Measurements from ENCODE around the gene MB21D2.

DNA sequence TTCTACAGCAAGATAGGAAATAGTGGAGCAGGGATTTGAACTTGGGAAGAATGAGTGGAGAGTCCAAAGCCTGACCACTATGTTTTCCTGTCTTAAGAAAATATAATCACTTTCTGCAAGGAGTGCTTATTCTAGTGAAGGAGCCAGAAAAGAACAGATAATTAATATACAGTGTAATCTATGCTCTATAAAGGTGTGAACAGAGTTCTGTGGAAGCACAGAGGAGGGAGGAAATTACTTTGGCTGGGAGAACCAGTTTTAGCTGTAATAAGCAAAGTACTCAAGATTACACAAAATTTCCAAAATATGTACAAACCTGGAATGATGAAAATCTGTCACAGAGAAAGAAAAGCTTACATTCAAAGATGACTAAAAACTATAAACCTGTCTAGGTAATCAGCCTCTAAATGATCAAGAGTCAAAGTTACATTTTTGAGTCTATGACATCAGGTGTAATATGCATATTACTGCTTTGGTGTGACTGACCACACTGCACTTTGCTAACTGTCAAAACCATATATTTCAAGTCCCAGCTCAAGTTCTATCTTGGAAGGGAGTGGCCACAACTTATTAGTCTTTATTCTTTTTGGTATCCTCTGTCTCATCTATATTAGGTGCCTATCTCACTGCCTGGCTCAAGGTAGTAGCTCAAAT is 40.7 kb upstream of the MB21D2 start:
- TF ChIP-seq, protein P1, sequence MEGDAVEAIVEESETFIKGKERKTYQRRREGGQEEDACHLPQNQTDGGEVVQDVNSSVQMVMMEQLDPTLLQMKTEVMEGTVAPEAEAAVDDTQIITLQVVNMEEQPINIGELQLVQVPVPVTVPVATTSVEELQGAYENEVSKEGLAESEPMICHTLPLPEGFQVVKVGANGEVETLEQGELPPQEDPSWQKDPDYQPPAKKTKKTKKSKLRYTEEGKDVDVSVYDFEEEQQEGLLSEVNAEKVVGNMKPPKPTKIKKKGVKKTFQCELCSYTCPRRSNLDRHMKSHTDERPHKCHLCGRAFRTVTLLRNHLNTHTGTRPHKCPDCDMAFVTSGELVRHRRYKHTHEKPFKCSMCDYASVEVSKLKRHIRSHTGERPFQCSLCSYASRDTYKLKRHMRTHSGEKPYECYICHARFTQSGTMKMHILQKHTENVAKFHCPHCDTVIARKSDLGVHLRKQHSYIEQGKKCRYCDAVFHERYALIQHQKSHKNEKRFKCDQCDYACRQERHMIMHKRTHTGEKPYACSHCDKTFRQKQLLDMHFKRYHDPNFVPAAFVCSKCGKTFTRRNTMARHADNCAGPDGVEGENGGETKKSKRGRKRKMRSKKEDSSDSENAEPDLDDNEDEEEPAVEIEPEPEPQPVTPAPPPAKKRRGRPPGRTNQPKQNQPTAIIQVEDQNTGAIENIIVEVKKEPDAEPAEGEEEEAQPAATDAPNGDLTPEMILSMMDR (conservative IDR thresholded peaks at IDR 0.05; ENCODE audit: low read depth, low read length): no peak
- TF ChIP-seq EZH2phosphoT487 (IDR thresholded peaks at IDR 0.05; ENCODE audit: borderline replicate concordance, low read length): no peak
